T-helper 1 cell (primary cell): ENCODE data around the gene ZNF488.
"Not testable (repeated sequence)": the region's sequence is repeated elsewhere in the genome, so short reads cannot be mapped to it uniquely, and the experiment has no call there.

Source experiments
- DNase-seq, 5 donors: peaks; one replicate each; pipeline ENCODE4 v3.0.0-alpha.2; 2012 to 2020
- total RNA-seq, 4 donors: gene quantifications; one replicate each; lab custom pipeline; 2026; lab: John Stamatoyannopoulos, UW

The ZNF488 gene, protein sequence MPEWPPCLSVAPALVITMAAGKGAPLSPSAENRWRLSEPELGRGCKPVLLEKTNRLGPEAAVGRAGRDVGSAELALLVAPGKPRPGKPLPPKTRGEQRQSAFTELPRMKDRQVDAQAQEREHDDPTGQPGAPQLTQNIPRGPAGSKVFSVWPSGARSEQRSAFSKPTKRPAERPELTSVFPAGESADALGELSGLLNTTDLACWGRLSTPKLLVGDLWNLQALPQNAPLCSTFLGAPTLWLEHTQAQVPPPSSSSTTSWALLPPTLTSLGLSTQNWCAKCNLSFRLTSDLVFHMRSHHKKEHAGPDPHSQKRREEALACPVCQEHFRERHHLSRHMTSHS
- 0 to 0.15 (median 0) reads per million in 4 donors for total RNA-seq

DNA sequence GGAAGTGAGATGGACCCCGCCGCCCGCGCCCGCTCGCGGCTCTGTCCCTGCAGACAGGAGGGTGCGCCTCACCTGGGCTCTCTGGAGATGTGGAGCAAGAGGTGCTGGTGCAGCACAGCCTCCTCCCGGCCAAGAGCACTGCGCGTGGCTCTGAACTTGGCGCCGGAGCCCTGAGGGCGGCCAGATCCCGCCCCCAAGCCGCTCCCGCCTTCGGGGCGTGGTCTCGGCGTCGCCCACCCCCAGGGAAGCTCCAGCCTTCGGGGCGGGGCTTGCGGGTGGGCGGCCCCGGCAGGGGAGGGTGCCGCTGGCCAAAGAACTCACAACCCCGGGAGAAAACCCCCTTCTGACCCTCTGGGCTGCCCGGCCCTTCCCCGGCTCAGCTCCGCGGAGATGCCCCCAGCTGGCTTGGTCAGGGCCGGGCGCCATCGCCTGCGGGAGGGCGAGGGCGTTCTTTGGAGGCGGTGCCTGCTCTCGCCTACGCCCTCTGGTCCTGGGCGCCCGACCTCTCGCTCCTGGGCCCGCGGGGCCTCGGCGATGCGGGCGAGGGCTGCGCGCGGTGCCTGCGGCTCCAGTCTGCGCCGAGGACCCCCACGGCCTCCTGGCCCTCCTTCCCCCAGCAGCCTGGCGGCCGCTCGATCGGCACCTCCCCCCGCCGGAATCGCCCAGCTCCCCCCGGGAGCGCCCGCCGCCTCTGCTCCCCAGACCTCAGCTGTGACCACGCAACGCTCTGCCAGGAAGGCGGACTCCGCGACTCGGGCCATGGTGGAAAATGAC, at the start of gene ZNF488:
TSS of gene ZNF488 (minus strand) at position 146 of the 774 bp plus-strand sequence. CDS start 15,464 bp downstream, outside the sequence.
- DNase-seq, result peak; percentile 46 to 65 (median 52)

DNA sequence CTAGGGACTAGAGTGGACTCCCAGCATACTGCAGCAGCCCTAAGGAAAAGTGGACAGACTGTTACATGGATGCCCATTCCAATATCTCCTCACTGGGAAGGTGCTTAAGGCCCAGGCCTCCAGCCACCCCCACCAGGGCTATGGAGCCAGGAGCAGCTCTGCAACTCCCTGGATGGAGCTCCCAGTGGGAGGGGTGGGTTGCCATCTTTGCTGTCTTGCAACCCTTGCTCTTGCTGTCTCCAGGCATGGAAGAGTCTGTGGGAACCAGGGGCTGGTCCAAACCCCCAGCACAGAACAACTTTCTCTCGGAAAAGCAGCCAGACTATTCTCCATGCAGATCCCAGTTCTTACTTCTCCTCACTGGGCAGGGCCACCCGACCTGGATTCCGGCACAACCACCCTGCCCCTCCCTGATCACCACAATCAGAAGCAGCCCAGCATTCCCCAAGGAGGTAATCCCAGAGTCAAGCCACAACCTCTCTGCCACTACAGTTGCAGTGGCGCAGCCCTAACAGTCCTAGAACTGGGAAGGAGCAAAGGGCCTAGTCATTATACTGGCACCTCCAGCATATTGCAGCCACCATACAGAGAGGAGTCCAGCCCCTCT, 41.8 kb upstream of the ZNF488 start:
- no peak for DNase-seq

GRCh38 chr10:47424231-47424630, 40.1 kb upstream of the ZNF488 start:
- DNase-seq, result no peak

DNA sequence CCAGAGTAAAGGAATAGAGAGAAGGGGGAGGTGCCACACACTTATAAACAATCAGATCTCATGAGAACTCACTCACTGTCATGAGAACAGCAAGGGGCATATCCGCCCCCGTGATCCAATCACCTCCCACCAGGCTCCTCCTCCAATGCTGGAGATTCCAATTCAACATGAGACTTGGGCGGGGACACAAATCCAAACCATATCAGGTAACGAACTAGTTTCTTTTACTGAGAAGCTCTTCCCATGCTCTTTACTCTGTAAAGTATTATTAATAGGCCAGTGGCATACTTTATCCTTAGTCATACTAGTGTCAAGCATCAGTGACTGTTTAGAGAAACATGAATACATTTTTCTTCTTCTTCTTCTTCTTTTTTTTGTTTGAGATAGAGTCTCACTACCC, 39.4 kb upstream of the ZNF488 start:
- no peak for DNase-seq

DNA sequence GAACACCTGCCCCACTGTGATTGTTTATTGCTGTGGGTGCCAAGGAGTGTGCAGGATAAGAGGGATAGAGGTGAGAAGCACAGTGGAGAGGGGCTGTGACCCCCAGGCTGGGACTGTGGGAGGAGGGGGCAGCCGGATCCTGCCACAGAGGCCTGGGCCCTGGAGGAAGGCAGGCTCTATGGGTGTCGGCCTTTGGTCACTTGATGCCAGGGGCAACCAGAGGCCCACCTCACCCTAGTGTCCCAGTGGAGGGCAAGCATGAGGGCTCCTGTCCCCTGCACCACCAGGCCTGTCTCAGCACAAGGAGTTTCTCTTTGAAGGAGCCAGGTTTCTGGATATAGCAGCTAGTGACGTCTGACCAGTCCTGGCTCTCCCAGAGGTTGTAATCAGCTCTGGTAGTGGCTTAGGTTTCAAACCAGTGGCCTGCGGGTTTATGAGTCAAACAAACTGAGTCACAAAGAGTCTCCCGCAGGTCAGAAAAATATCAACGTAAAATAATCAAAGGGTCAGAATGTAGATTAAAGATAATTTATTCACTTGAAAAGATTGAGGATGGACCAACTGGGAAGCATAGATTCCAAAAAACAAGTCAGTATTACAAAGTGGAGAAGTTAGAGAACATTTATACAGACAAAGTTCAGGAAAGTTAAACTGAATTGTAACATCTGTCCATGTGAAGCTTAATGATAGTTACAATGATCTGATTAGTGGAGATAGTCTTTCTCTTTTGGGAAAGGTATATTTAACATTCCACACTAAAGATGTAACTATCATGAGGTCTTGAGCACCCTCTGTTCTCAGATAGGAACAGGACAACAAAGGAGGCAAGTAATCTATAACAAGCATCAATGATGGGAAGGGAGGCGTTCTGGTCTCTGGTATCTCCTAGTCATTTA, 37.2 kb upstream of the ZNF488 start:
- DNase-seq, result no peak

- DNase-seq, result no peak
Observed at GRCh38 chr10:47420305-47421056, 36.4 kb upstream of the ZNF488 start.

DNA sequence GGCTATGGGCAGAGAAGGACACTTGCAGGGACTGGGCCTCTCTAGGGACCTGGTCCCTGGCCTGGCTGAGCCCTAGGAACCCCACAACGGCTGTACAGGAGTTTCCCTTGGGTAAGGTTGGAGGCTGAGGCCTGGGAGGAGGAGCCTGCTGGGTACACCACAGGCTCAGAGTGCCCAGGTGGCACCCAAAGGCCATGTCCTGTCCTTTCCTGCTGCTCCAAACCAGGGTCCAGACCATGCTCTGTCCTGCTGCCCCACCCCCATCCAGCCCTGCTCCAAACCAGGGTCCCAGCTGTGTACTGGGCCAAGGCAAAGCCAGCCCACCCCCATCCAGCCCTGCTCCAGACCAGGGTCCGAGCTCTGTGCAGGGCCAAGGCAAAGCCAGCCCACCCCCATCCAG, 35.3 kb upstream of the ZNF488 start:
- DNase-seq, result no peak

DNA sequence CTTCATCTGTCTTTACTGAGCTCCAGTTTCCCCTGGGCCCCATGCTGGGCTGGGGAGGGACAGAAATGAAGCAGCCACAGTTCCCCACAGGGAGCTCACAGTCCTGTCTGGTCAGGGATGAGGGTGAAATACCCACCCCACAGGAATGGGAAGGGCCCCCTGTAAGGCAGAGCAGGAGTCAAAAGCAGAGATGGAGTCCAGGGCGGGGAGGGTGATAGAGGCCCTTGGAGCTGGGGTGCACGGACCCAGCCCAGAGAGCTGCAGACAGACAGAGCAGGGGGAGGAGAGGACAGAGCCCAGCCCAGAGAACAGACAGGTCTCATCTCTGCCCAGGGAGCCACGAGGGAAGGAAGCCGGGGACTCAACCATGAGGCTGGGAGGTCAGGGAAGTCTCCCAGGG, 34.9 kb upstream of the ZNF488 start:
- DNase-seq, result no peak

DNA sequence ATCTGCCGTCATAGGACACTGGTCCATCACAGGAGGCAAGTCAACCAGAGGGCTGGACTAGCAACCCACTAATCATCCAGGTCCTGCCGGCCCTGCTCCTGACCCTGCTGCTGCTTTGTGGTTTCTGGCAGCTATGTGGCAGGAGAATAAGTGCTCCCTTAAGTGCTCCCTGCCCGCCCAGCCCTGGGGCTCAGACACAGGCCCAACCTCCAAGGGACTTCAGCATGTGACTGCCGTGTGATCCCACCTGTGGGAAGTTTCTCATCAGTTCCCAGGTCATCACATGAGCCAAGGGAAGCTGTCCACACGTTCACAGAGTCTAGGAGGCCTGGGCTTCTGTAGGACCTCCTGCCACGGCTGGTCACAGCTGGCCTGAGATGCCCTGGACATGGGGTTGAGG, 34.2 kb upstream of the ZNF488 start:
- DNase-seq, result no peak

- DNase-seq, result not testable (repeated sequence)
Observed at GRCh38 chr10:47416305-47417218, 32.5 kb upstream of the ZNF488 start.

DNA sequence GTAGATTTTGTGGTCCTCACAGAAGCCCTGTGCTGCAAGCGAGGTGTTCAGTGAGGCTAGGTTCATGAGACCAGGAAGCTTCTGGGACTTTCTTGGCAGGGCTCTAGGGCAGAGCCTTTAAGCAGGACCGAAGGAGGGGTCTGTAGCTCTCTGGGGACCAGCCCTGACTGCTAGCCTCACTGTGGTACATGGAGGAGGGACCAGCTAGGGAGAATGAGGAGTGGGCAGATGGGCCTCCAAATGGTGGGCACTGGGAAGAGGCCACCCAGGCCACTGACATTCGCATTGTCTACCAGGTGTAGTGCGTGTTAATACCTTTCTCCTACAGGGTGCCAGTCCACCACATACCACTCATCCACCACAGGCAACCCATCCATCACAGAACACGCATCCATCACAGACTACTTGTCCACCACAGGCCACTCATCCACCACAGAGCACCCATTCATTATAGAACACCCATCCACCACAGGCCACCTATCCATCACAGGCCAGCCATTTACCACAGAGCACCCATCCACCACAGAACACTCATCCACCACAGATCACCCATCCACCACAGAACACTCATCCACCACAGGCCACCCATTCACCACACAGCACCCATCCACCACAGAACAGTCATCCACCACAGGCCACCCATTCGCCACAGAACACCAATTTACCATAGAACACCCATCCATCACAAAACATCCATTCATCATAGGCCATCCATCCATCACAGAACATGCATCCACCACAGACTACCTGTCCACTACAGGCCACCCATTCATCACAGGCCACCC, 31.6 kb upstream of the ZNF488 start:
- DNase-seq, result no peak

GRCh38 chr10:47414752-47415519, 30.8 kb upstream of the ZNF488 start:
- no peak for DNase-seq

DNA sequence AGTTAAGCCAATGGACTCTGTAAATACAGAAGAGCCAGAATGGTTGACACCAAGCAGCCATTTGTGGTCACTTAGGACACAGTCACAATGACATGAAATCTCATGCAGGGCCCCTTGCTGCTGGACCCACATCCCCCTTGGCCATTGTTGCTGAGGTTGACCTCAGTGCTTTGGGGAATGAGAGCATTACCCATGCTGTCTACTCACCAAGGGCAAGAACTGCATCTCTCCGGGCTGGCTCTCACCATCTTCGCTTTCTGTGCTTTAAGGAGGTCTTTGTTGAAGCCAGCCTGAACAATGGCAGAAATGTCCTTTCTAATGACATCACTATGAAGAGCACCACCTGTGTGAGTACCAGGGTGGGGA, 30.1 kb upstream of the ZNF488 start:
- no peak for DNase-seq

DNA sequence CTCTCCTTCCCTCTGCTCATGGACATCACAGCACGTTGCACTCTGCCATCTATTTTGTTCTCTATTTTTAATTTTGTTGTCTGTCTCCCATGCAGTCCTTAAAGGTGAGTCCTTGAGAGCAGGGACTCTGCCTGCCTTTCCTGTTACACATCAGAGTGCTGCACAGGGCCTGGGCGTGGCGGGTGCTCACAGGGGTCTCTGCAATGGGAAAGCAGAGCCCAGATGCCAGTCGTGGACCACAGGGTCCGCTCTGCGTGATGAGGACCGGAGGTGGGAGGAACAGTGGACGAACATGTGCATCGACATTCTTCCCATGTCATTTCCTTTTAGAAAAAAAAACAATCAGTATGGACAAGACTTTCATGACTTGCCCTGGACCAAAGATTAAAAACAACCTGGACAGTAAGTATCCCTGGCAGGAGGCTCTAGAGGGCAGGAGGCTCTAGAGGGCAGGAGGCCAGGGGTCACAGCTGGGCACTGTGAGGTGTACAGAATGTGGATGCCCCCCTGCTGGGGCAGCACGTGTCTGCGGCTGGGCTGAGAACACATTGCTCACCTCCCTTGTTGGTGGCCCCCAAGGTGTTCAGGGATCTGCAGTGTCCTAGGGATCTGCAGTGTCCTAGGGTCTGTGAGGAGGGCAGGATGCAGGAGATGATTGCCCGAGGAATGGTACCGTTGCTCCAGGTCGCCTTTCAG, 29.6 kb upstream of the ZNF488 start:
- DNase-seq, result no peak

- no peak for DNase-seq
Observed at GRCh38 chr10:47412869-47413268, 28.8 kb upstream of the ZNF488 start.

GRCh38 chr10:47412177-47412730, 28.2 kb upstream of the ZNF488 start:
- DNase-seq, result no peak

- no peak for DNase-seq
Observed at GRCh38 chr10:47410862-47411261, 26.8 kb upstream of the ZNF488 start.

- no peak for DNase-seq
Observed at GRCh38 chr10:47410271-47410670, 26.2 kb upstream of the ZNF488 start.
